Loucy (cell line): Measurements from ENCODE around the gene VWA3A.

Experiments
- CTCF ChIP-seq: fragments of 200-600 bp; sonication (generic); conservative IDR thresholded peaks from 2 replicates; pipeline ENCODE4 v1.5.1; 2014; ENCODE audit warnings: mild to moderate bottlenecking, antibody characterized with exemption, low read length
- EZH2phosphoT487 ChIP-seq: fragments of 200-600 bp; IDR thresholded peaks from 2 replicates; pipeline ENCODE4 v1.6.1; 2018; ENCODE audit warnings: antibody characterized with exemption, mild to moderate bottlenecking, moderate library complexity, borderline replicate concordance

- TF ChIP-seq CTCF (no peak), EZH2phosphoT487 (no peak)
Measured at GRCh38 chr16:22123759-22124490, 31.6 kb downstream of the VWA3A start.
